Body of pancreas (tissue), 4 donors: ENCODE measurements around the gene HRK. TPM values are rescaled to one million over a fixed set of nuclear protein-coding genes. Genes with fewer than 3 reads are reported as not detected.

Experiments used
- ATAC-seq: fragments of 150-250 bp; one replicate; pipeline ENCODE4 v1.9.1; 2016
- DNase-seq, 4 donors: peaks; one replicate each; pipeline ENCODE4 v3.0.0-alpha.2; 2019
- H3K27ac ChIP-seq, 4 donors: fragments of 200-600 bp; sonication (generic); 1 replicate in 3 of 4; 2 replicates in 1 of 4; pipeline versions ENCODE4 v1.5.1 to v1.6.1; 2016 to 2019; ENCODE audit warnings: mild to moderate bottlenecking in 1 of 4, mixed read lengths in 1 of 4, moderate library complexity in 1 of 4
- H3K27me3 ChIP-seq, 2 donors: fragments of 200-600 bp; sonication (generic); one replicate each; pipeline ENCODE4 v1.6.0; 2016; ENCODE audit warnings: mild to moderate bottlenecking in 1 of 2
- H3K36me3 ChIP-seq, 2 donors: fragments of 200-600 bp; sonication (generic); replicated peaks in 1 of 2; 2 replicates each; pipeline ENCODE4 v1.5.1; 2016; ENCODE audit warnings: low read depth in 2 of 2; ENCODE audit not compliant: insufficient read depth in 1 of 2
- H3K4me1 ChIP-seq: fragments of 200-600 bp; sonication (generic); one replicate; pipeline ENCODE4 v1.6.0; 2016
- H3K4me3 ChIP-seq, 2 donors: fragments of 200-600 bp; sonication (generic); 1 replicate in 1 of 2; 2 replicates in 1 of 2; pipeline ENCODE4 v1.5.1; 2016 to 2019
- H3K9me3 ChIP-seq, 3 donors: fragments of 200-600 bp; sonication (generic); 1 replicate in 2 of 3; 2 replicates in 1 of 3; pipeline ENCODE4 v1.5.1; 2016
- CTCF ChIP-seq, 7 experiments: fragments of 450-650 bp in 4 of 7; fragments of 200-600 bp in 3 of 7; sonication (generic) in 3 of 7; IDR thresholded peaks; one replicate each; pipeline ENCODE4 v1.5.1; 2016 to 2019; ENCODE audit warnings: antibody characterized with exemption in 7 of 7
- POLR2A ChIP-seq, 3 donors: fragments of 450-650 bp; IDR thresholded peaks; one replicate each; pipeline ENCODE4 v1.6.1; 2016; ENCODE audit warnings: antibody characterized with exemption in 3 of 3, mild to moderate bottlenecking in 2 of 3
- WGBS, 2 donors: methylation state at CpG; one replicate each; pipeline ENCODE4 v1.1.5; 2017; 5-methylcytosine and 5-hydroxymethylcytosine counted together
- intact Hi-C: fragments of 100-400 bp; cut with DNase I; formaldehyde crosslinking; loops from one replicate; pipeline ENCODE4 v1.15.1; 2023
- total RNA-seq, 2 donors: library from RNA; depleted of rRNA; stranded (reverse); fragments of >200 nt; gene quantifications; one replicate each; pipeline ENCODE4 v1.1.0, GENCODE V29; 2016

The HRK gene
- total RNA-seq, 2 donors from 2014 or later = not detected

DNA sequence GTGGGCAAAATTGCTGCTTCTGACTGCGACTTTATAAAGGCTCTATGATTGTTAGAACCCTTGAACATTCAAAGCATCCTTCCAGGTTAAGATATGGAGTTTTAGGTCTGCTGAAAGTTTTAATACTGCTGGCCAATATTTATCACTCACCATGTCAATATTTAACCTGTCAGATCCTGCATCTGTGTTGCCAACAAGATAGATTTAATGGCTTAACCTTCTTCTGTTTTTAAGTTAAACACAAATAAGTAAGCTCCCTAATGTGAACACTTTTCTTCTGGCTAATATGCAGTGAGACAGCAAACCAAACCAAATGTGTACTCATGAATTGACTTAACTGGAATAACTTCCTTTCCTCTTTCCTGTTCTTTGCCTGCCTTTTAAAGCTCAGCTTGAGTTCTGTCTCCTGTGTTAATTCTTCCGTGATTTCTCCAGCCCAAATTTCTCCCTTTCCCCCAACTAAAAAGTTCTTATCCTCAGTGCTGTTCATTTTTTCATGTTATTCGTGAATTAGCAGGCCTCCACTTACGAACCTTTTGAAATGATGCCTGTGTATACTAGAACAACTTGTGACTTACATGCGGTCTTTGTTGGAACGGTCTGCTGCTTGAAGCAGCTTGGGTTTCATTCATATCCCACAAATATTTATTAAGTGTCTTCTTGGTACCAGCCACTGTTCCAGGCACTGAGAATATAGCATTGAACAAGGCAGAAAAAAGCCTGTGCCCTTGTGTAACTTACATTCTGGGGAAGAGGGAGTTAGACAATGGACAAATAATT lies 38.7 kb upstream of the HRK start:
- DNase-seq = no peak

DNA sequence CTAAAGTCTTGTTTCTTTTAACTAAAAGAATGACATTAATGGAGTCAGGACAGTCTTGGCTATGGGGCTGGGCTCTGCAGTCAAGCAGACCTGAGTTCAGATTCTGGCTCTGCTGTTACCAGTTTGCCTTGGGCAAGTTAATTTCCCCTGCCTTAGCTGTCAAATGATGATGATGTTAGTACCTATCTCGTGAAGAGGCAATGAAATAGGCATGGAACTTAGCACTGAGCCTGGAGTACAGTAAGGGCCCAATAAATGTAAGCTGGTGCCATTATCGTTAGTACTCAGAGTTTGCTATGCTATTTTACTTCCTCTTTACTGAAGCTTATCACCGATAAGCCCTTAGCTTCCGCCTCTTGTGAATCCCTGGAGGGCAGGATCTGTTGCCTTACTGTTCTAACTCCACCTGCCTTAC lies 38.0 kb upstream of the HRK start:
- peak overlapping the region; percentile 1 to 57 (median 42) for H3K27ac ChIP-seq
- DNase-seq = peak in 1 of 4 donors; percentile 16
- intact Hi-C loops = no loop called here
- no peak for TF ChIP-seq POLR2A (IDR thresholded peaks at IDR 0.05)
- ATAC-seq = peak; percentile 53
- H3K4me3 ChIP-seq = no peak overlapping the region
- no peaks in the 10 kb centered on the region for H3K27me3 ChIP-seq
- 11 to 21% methylated on average over 4 of the region's 4 CpGs for WGBS, 2 donors
- H3K4me1 ChIP-seq = peaks cover 46% of the 10 kb centered on the region
- H3K36me3 ChIP-seq = no peaks in the 10 kb centered on the region
- H3K9me3 ChIP-seq = no peaks in the 10 kb centered on the region

More for the DNA sequence above, 38.7 kb upstream of the HRK start:
- no peak for TF ChIP-seq CTCF (IDR thresholded peaks at IDR 0.05)
- TF ChIP-seq POLR2A (IDR thresholded peaks at IDR 0.05) = no peak
- H3K36me3 ChIP-seq = no peaks in the 10 kb centered on the region
- peak overlapping the region; percentile 1 to 57 (median 42) for H3K27ac ChIP-seq
- no peaks in the 10 kb centered on the region for H3K27me3 ChIP-seq
- intact Hi-C loops = no loop called here
- H3K4me3 ChIP-seq = no peak overlapping the region
- ATAC-seq = no peak
- 45 to 51% methylated on average over 6 of the region's 6 CpGs for WGBS, 2 donors
- no peaks in the 10 kb centered on the region for H3K9me3 ChIP-seq
- peaks cover 53% of the 10 kb centered on the region for H3K4me1 ChIP-seq

DNA sequence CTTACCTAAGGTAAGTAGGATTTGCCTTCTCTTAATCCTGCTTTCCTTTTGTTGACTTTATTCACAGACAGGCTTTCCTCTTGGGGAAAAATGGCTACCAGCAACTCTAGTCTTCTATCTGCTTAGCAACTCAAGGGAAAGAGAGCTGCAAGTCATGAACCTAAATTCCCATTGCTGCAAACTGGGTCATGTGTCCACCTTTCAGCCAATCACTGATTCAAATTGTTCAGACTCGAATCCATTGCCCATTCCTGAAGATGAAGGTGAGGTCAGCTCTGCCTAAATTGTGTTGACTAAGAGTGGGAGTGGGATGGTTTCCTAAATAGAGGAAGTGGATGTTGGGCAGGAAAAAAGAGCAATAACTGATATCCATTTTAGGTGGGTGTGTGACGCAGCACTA lies 37.2 kb upstream of the HRK start:
- Histone ChIP-seq H3K27ac (no peak overlapping the region), H3K27me3 (no peaks in the 10 kb centered on the region), H3K36me3 (no peaks in the 10 kb centered on the region), H3K4me3 (no peak overlapping the region), H3K4me1 (peaks cover 46% of the 10 kb centered on the region), H3K9me3 (no peaks in the 10 kb centered on the region)
- intact Hi-C loops = no loop called here
- ATAC-seq (no peak), DNase-seq (no peak)
- TF ChIP-seq POLR2A (IDR thresholded peaks at IDR 0.05) (no peak), CTCF (IDR thresholded peaks at IDR 0.05) (no peak)
- 92 to 95% methylated on average over 2 of the region's 2 CpGs for WGBS, 2 donors

DNA sequence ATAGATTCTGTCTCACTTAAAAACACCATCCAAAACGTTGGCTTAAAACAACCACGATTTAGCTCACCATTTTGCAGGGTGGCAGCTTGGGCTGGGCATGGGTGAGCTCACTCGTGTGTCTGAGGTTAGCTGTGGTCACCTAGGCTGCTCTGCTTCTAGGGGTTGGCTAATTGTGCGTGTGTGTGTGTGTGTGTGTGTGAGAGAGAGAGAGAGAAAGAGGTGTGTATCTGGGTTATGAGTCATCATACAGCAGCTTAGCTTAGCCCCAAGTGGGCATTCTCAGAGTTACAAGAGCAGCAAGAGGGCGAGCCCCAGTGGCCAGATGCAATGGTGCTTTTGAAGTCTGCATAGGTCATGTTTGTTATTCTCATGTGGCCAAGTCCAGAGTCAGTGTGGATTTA lies 35.5 kb upstream of the HRK start:
- WGBS, 2 donors = 72 to 76% methylated on average over 5 of the region's 5 CpGs

DNA sequence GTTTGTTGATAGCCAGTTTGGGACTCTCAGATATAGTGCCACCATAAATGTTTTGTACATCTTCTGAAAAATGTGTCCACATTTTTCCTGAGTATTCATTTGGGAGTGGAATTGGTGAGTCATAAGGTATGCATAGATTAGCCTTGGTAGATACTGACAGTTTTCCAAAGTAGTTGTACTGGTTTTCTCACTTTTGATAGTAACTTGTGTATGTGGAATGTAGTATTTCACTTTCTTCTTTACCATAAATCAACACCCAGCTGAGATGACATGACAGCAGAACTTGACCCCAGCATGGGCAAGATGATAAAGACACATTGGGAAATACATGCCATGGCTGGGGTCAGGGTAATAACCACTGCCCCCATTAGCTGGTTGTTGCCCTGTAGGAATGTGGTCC lies 34.9 kb upstream of the HRK start:
- H3K4me1 ChIP-seq = peaks cover 63% of the 10 kb centered on the region
- H3K36me3 ChIP-seq = no peaks in the 10 kb centered on the region
- TF ChIP-seq POLR2A (IDR thresholded peaks at IDR 0.05) = no peak
- no peak overlapping the region for H3K27ac ChIP-seq
- no peak overlapping the region for H3K4me3 ChIP-seq
- intact Hi-C loops = no loop called here
- no peak for DNase-seq
- H3K9me3 ChIP-seq = no peaks in the 10 kb centered on the region
- ATAC-seq = no peak
- H3K27me3 ChIP-seq = no peaks in the 10 kb centered on the region

More for the DNA sequence above, 35.5 kb upstream of the HRK start:
- no peak overlapping the region for H3K4me3 ChIP-seq
- peaks cover 63% of the 10 kb centered on the region for H3K4me1 ChIP-seq
- peak in 3 of 4 donors; percentile 10 to 22 (median 19) for DNase-seq
- H3K27ac ChIP-seq = no peak overlapping the region
- H3K36me3 ChIP-seq = no peaks in the 10 kb centered on the region
- TF ChIP-seq CTCF (IDR thresholded peaks at IDR 0.05) = peak in 1 of 7 experiments; percentile 35
- no peak for TF ChIP-seq POLR2A (IDR thresholded peaks at IDR 0.05)
- ATAC-seq = peak; percentile 46
- intact Hi-C loops = no loop called here
- H3K27me3 ChIP-seq = no peaks in the 10 kb centered on the region
- H3K9me3 ChIP-seq = no peaks in the 10 kb centered on the region

- H3K36me3 ChIP-seq = no peaks in the 10 kb centered on the region
- no peak overlapping the region for H3K4me3 ChIP-seq
- TF ChIP-seq POLR2A (IDR thresholded peaks at IDR 0.05) (no peak), CTCF (IDR thresholded peaks at IDR 0.05) (no peak)
- H3K27me3 ChIP-seq = no peaks in the 10 kb centered on the region
- 93 to 100% methylated on average over 1 of the region's 1 CpG for WGBS, 2 donors
- peaks cover 61% of the 10 kb centered on the region for H3K4me1 ChIP-seq
- no peaks in the 10 kb centered on the region for H3K9me3 ChIP-seq
- no peak for ATAC-seq
- intact Hi-C loops = no loop called here
- no peak for DNase-seq
- no peak overlapping the region for H3K27ac ChIP-seq
Observed at GRCh38 chr12:116915326-116915725, 34.1 kb upstream of the HRK start.
